ENCODE results near the gene ZSWIM9.

Gene ZSWIM9
- long read RNA-seq, donor 1, partial matches to known transcripts = 0 of 1 reads
- long read RNA-seq, donor 1, other reads (novel, unspliced or antisense) = 0 of 1 reads
- long read RNA-seq, donor 2 = 0 reads
- long read RNA-seq, donor 3 = 0 reads
- long read RNA-seq, donor 4 = 0 reads
- long read RNA-seq, donor 5 = 0 reads
- long read RNA-seq, donor 6 = 0 reads
- long read RNA-seq, donor 7 = 0 reads
- long read RNA-seq, donor 8, partial matches to known transcripts = 0 of 1 reads
- long read RNA-seq, donor 8, other reads (novel, unspliced or antisense) = 0 of 1 reads

- DNase-seq = peak; percentile 99
Measured at GRCh38 chr19:48169939-48170803, at the start of gene ZSWIM9, which contains the start of gene LIG1. Gene ZSWIM9 (plus strand): TSS chr19:48170680. CDS start chr19:48171803, 1,123 bp downstream. Gene LIG1 (minus strand): TSS chr19:48170344. CDS start chr19:48165566, 4,778 bp downstream.

GRCh38 chr19:48121066-48121465 lies 49.4 kb upstream of the ZSWIM9 start:
- no peak for DNase-seq

GRCh38 chr19:48121909-48122371 lies 48.5 kb upstream of the ZSWIM9 start:
- DNase-seq = no peak

GRCh38 chr19:48122421-48122820 lies 48.1 kb upstream of the ZSWIM9 start:
- no peak for DNase-seq

GRCh38 chr19:48123907-48124651 lies 46.4 kb upstream of the ZSWIM9 start:
- DNase-seq = no peak

- no peak for DNase-seq
Measured at GRCh38 chr19:48127561-48127960, 42.9 kb upstream of the ZSWIM9 start.

- DNase-seq = no peak
Measured at GRCh38 chr19:48133094-48133493, 37.4 kb upstream of the ZSWIM9 start.

GRCh38 chr19:48135411-48135810 lies 35.1 kb upstream of the ZSWIM9 start:
- DNase-seq = no peak

- no peak for DNase-seq
Measured at GRCh38 chr19:48136547-48136946, 33.9 kb upstream of the ZSWIM9 start.

GRCh38 chr19:48137411-48137810 lies 33.1 kb upstream of the ZSWIM9 start:
- DNase-seq = no peak

- DNase-seq = no peak
Measured at GRCh38 chr19:48139053-48139452, 31.4 kb upstream of the ZSWIM9 start.

GRCh38 chr19:48147597-48148175 lies 22.8 kb upstream of the ZSWIM9 start:
- no peak for DNase-seq

- no peak for DNase-seq
Measured at GRCh38 chr19:48148576-48148975, 21.9 kb upstream of the ZSWIM9 start.

GRCh38 chr19:48149430-48149829 lies 21.1 kb upstream of the ZSWIM9 start:
- no peak for DNase-seq

- peak; percentile 39 for DNase-seq
Measured at GRCh38 chr19:48152551-48152950, 17.9 kb upstream of the ZSWIM9 start.

GRCh38 chr19:48154003-48154402 lies 16.5 kb upstream of the ZSWIM9 start:
- no peak for DNase-seq

GRCh38 chr19:48158210-48158790 lies 12.2 kb upstream of the ZSWIM9 start:
- no peak for DNase-seq

GRCh38 chr19:48168689-48169088 lies 1.8 kb upstream of the ZSWIM9 start:
- DNase-seq = no peak

GRCh38 chr19:48169578-48169938 lies 922 bp upstream of the ZSWIM9 start:
- DNase-seq = no peak

- DNase-seq = peak; percentile 60
Measured at GRCh38 chr19:48170817-48171347, 402 bp downstream of the ZSWIM9 start.

- DNase-seq = no peak
Measured at GRCh38 chr19:48171710-48172109, 1.2 kb downstream of the ZSWIM9 start.

Measured in right kidney (tissue), 9 donors.